GM23338 (cell line): ENCODE data around the gene ADIRF. TPM values are rescaled to one million over a fixed set of nuclear protein-coding genes. Genes with fewer than 3 reads are reported as not detected.

Experiments used
- ATAC-seq: fragments of 200-7000 bp; cut with Tn5 transposase; 3 replicates; pipeline ENCODE4 v1.9.1; 2020
- DNase-seq: peaks from one replicate; pipeline ENCODE4 v3.0.0-alpha.2; 2015; ENCODE audit warnings: low spot score
- H2AFZ ChIP-seq: fragments of 200-600 bp; sonication (generic); 2 replicates; pipeline ENCODE4 v1.8.0; 2016; ENCODE audit warnings: antibody characterized with exemption, mild to moderate bottlenecking, moderate library complexity
- H3F3A ChIP-seq: fragments of 200-600 bp; sonication (generic); replicated peaks from 2 replicates; pipeline ENCODE4 v1.8.0; 2017; ENCODE audit warnings: antibody characterized with exemption, mixed run types, low read depth
- H3K27ac ChIP-seq: fragments of 200-600 bp; sonication (generic); 2 replicates; pipeline ENCODE4 v1.6.1; 2016; ENCODE audit warnings: low read depth
- H3K27me3 ChIP-seq: fragments of 200-600 bp; sonication (generic); 2 replicates; pipeline ENCODE4 v1.8.0; 2016; ENCODE audit warnings: mild to moderate bottlenecking, mixed run types, moderate library complexity; ENCODE audit not compliant: insufficient read depth
- H3K36me3 ChIP-seq: fragments of 200-600 bp; sonication (generic); 2 replicates; pipeline ENCODE4 v1.8.0; 2016; ENCODE audit warnings: mild to moderate bottlenecking; ENCODE audit not compliant: insufficient read depth
- H3K4me1 ChIP-seq: fragments of 200-600 bp; sonication (generic); 2 replicates; pipeline ENCODE4 v1.8.0; 2016; ENCODE audit warnings: mild to moderate bottlenecking, moderate library complexity; ENCODE audit not compliant: insufficient read depth
- H3K4me2 ChIP-seq: fragments of 200-600 bp; sonication (generic); 2 replicates; pipeline ENCODE4 v1.7.1; 2017; ENCODE audit warnings: mixed run types
- H3K4me3 ChIP-seq: fragments of 200-600 bp; sonication (generic); 2 replicates; pipeline ENCODE4 v1.6.1; 2016; ENCODE audit warnings: mixed run types
- H3K79me2 ChIP-seq: fragments of 200-600 bp; sonication (generic); replicated peaks from 2 replicates; pipeline ENCODE4 v1.8.0; 2017; ENCODE audit warnings: mild to moderate bottlenecking; ENCODE audit not compliant: insufficient read depth
- H3K9me2 ChIP-seq: fragments of 200-600 bp; sonication (generic); 2 replicates; pipeline ENCODE4 v1.8.0; 2017; ENCODE audit not compliant: insufficient read depth
- H4K20me1 ChIP-seq: fragments of 200-600 bp; sonication (generic); replicated peaks from 2 replicates; pipeline ENCODE4 v1.8.0; 2017; ENCODE audit warnings: mild to moderate bottlenecking; ENCODE audit not compliant: insufficient read depth
- H3K27ac Mint-ChIP-seq: 2 replicates; pipeline ENCODE4 v1.8.0; 2020; ENCODE audit warnings: inconsistent platforms, mild to moderate bottlenecking, moderate library complexity, mixed read lengths
- H3K27me3 Mint-ChIP-seq: 3 replicates; pipeline ENCODE4 v1.8.0; 2022; ENCODE audit warnings: low read depth, mild to moderate bottlenecking, moderate library complexity, mixed read lengths, inconsistent platforms; ENCODE audit not compliant: insufficient read depth, poor library complexity
- H3K36me3 Mint-ChIP-seq: 3 replicates; pipeline ENCODE4 v1.8.0; 2021; ENCODE audit warnings: low read depth, mild to moderate bottlenecking, inconsistent platforms, moderate library complexity, mixed read lengths
- H3K4me1 Mint-ChIP-seq: 3 replicates; pipeline ENCODE4 v1.8.0; 2020; ENCODE audit warnings: mild to moderate bottlenecking, inconsistent platforms, mixed read lengths
- H3K4me3 Mint-ChIP-seq: 3 replicates; pipeline ENCODE4 v1.8.0; 2021; ENCODE audit warnings: moderate library complexity, mild to moderate bottlenecking, inconsistent platforms, mixed read lengths
- H3K9me3 Mint-ChIP-seq: 3 replicates; pipeline ENCODE4 v1.8.0; 2020; ENCODE audit warnings: moderate library complexity, mild to moderate bottlenecking, inconsistent platforms, mixed read lengths
- CREB1 ChIP-seq: fragments of 250-450 bp; sonication (Bioruptor Pico); IDR thresholded peaks from 2 replicates; pipeline ENCODE4 v1.5.0; 2020; ENCODE audit warnings: low read depth, mild to moderate bottlenecking, moderate library complexity
- EZH2 ChIP-seq: fragments of 200-600 bp; sonication (generic); IDR thresholded peaks from one replicate; pipeline ENCODE4 v1.8.0; 2017; ENCODE audit warnings: antibody characterized with exemption, mild to moderate bottlenecking, low read depth; ENCODE audit not compliant: unreplicated experiment
- EZH2phosphoT487 ChIP-seq: fragments of 200-600 bp; sonication (generic); IDR thresholded peaks from one replicate; pipeline ENCODE4 v1.8.1; 2018; ENCODE audit warnings: antibody characterized with exemption; ENCODE audit not compliant: unreplicated experiment
- JUNB ChIP-seq: IDR thresholded peaks from one replicate; pipeline ENCODE4 v1.6.1; 2016; ENCODE audit warnings: antibody characterized with exemption; ENCODE audit not compliant: unreplicated experiment
- NANOG ChIP-seq: IDR thresholded peaks from 2 replicates; pipeline ENCODE4 v1.6.1; 2016; ENCODE audit warnings: antibody characterized with exemption, borderline replicate concordance
- POLR2AphosphoS5 ChIP-seq: IDR thresholded peaks from 2 replicates; pipeline ENCODE4 v1.6.1; 2016; ENCODE audit warnings: antibody characterized with exemption, low read depth
- STAT1 ChIP-seq: IDR thresholded peaks from one replicate; pipeline ENCODE4 v1.6.1; 2016; ENCODE audit warnings: antibody characterized with exemption; ENCODE audit not compliant: unreplicated experiment
- ZNF114 ChIP-seq: fragments of 250-450 bp; sonication (Bioruptor Pico); IDR thresholded peaks from 2 replicates; pipeline ENCODE4 v1.5.0; 2020; ENCODE audit warnings: mild to moderate bottlenecking, moderate library complexity
- ZNF331 ChIP-seq: fragments of 250-450 bp; sonication (Bioruptor Pico); IDR thresholded peaks from 2 replicates; pipeline ENCODE4 v1.5.0; 2020; ENCODE audit warnings: low read depth, mild to moderate bottlenecking, moderate library complexity
- polyA plus RNA-seq: library from polyadenylated mRNA; unstranded; fragments of >200 nt; fragmentation: Nextera tagmentation; extraction: Ambion mirVana; gene quantifications from 2 replicates; pipeline ENCODE4 v1.2.1, GENCODE V29; 2016
- total RNA-seq: library from RNA; depleted of rRNA; stranded (reverse); fragments of >200 nt; shearing (Covaris generic); gene quantifications from 2 replicates; pipeline ENCODE4 v1.2.3, GENCODE V29; 2014
- TF ChIP-seq, protein P1 (sequence below): IDR thresholded peaks from 2 replicates; pipeline ENCODE4 v1.6.1; 2016; ENCODE audit warnings: antibody characterized with exemption
- TF ChIP-seq, protein P2 (sequence below): fragments of 250-450 bp; sonication (Bioruptor Pico); IDR thresholded peaks from 2 replicates; pipeline ENCODE4 v1.5.0; 2020; ENCODE audit warnings: mild to moderate bottlenecking, moderate library complexity
- TF ChIP-seq, protein P3 (sequence below): IDR thresholded peaks from one replicate; pipeline ENCODE4 v1.6.1; 2018; ENCODE audit warnings: antibody characterized with exemption; ENCODE audit not compliant: unreplicated experiment
- TF ChIP-seq, protein P4 (sequence below), 2 experiments: fragments of 200-600 bp in 1 of 2; sonication (generic) in 1 of 2; conservative IDR thresholded peaks; 2 replicates each; pipeline versions ENCODE4 v1.5.1 to v1.6.1; 2016 to 2017; ENCODE audit warnings: antibody characterized with exemption in 2 of 2, low read depth in 2 of 2, mild to moderate bottlenecking in 2 of 2, moderate library complexity in 1 of 2

The ADIRF gene
- total and polyA plus RNA-seq, 2 experiments from 2014 or later: 1.7 TPM; not detected in 1

DNA sequence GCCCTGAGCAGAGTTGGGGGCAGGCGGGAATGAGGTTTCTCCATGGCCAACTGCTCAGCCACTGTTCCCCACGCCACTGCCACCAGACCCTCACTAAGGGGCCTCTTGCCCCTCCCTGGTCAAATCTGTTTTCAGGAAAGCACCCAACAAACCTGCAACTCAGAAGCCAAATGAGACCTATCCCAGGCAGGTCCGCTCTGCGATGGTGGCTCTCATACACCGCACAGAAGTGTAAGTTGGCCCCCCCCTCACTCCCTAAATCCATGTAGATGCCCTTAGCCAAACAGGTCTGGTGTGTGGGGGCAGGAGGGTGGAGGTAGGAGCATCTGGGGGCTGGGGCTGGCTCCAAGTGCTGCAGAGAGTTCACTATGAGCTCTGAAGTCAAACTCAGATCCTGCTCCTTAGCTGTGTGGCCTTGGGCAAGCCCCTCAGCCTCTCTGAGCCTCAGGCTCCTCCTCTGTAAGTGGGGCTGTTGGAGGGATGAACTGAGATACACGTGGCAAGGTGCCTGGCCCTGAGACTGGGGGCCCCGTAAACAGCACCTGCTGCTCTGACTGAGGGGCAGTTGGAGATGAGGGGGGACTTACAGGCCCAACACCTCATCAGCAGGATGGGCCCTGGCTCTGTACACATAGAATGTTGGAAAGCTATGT lies 12.0 kb upstream of the ADIRF start:
- H3K27me3 Mint-ChIP-seq: peaks cover 36% of the 10 kb centered on the region
- H3K9me2 ChIP-seq: no peaks in the 10 kb centered on the region
- H4K20me1 ChIP-seq: no peaks in the 10 kb centered on the region
- 0 out of 2 replicates have a peak overlapping the region, but pooled peaks have one; percentile 48 for H3K4me2 ChIP-seq
- no peak for DNase-seq
- no peak overlapping the region for H3K4me3 ChIP-seq
- H3K27ac Mint-ChIP-seq: no peak overlapping the region; the same call in 1 of the 2 replicates
- peaks cover 31% of the 10 kb centered on the region for H3K9me3 Mint-ChIP-seq
- H2AFZ ChIP-seq: no peak overlapping the region
- H3K27me3 ChIP-seq: no peaks in the 10 kb centered on the region
- peaks cover 15% of the 10 kb centered on the region for H3F3A ChIP-seq
- H3K79me2 ChIP-seq: no peaks in the 10 kb centered on the region
- peaks cover 10% of the 10 kb centered on the region; the same call in 1 of the 2 replicates for H3K36me3 ChIP-seq
- H3K4me1 ChIP-seq: peaks cover 65% of the 10 kb centered on the region
- TF ChIP-seq ZNF331 (CRISPR knock-in tag): no peak
- no peak for TF ChIP-seq STAT1
- TF ChIP-seq, protein P1, sequence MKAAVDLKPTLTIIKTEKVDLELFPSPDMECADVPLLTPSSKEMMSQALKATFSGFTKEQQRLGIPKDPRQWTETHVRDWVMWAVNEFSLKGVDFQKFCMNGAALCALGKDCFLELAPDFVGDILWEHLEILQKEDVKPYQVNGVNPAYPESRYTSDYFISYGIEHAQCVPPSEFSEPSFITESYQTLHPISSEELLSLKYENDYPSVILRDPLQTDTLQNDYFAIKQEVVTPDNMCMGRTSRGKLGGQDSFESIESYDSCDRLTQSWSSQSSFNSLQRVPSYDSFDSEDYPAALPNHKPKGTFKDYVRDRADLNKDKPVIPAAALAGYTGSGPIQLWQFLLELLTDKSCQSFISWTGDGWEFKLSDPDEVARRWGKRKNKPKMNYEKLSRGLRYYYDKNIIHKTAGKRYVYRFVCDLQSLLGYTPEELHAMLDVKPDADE: no peak
- TF ChIP-seq EZH2phosphoT487: no peak
- TF ChIP-seq, protein P2, sequence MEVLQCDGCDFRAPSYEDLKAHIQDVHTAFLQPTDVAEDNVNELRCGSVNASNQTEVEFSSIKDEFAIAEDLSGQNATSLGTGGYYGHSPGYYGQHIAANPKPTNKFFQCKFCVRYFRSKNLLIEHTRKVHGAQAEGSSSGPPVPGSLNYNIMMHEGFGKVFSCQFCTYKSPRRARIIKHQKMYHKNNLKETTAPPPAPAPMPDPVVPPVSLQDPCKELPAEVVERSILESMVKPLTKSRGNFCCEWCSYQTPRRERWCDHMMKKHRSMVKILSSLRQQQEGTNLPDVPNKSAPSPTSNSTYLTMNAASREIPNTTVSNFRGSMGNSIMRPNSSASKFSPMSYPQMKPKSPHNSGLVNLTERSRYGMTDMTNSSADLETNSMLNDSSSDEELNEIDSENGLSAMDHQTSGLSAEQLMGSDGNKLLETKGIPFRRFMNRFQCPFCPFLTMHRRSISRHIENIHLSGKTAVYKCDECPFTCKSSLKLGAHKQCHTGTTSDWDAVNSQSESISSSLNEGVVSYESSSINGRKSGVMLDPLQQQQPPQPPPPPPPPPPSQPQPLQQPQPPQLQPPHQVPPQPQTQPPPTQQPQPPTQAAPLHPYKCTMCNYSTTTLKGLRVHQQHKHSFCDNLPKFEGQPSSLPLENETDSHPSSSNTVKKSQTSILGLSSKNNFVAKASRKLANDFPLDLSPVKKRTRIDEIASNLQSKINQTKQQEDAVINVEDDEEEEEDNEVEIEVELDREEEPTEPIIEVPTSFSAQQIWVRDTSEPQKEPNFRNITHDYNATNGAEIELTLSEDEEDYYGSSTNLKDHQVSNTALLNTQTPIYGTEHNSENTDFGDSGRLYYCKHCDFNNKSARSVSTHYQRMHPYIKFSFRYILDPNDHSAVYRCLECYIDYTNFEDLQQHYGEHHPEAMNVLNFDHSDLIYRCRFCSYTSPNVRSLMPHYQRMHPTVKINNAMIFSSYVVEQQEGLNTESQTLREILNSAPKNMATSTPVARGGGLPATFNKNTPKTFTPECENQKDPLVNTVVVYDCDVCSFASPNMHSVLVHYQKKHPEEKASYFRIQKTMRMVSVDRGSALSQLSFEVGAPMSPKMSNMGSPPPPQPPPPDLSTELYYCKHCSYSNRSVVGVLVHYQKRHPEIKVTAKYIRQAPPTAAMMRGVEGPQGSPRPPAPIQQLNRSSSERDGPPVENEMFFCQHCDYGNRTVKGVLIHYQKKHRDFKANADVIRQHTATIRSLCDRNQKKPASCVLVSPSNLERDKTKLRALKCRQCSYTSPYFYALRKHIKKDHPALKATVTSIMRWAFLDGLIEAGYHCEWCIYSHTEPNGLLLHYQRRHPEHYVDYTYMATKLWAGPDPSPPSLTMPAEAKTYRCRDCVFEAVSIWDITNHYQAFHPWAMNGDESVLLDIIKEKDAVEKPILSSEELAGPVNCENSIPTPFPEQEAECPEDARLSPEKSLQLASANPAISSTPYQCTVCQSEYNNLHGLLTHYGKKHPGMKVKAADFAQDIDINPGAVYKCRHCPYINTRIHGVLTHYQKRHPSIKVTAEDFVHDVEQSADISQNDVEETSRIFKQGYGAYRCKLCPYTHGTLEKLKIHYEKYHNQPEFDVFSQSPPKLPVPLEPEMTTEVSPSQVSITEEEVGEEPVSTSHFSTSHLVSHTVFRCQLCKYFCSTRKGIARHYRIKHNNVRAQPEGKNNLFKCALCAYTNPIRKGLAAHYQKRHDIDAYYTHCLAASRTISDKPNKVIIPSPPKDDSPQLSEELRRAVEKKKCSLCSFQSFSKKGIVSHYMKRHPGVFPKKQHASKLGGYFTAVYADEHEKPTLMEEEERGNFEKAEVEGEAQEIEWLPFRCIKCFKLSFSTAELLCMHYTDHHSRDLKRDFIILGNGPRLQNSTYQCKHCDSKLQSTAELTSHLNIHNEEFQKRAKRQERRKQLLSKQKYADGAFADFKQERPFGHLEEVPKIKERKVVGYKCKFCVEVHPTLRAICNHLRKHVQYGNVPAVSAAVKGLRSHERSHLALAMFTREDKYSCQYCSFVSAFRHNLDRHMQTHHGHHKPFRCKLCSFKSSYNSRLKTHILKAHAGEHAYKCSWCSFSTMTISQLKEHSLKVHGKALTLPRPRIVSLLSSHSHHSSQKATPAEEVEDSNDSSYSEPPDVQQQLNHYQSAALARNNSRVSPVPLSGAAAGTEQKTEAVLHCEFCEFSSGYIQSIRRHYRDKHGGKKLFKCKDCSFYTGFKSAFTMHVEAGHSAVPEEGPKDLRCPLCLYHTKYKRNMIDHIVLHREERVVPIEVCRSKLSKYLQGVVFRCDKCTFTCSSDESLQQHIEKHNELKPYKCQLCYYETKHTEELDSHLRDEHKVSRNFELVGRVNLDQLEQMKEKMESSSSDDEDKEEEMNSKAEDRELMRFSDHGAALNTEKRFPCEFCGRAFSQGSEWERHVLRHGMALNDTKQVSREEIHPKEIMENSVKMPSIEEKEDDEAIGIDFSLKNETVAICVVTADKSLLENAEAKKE (CRISPR knock-in tag): no peak
- no peak for TF ChIP-seq ZNF114 (CRISPR knock-in tag)
- TF ChIP-seq, protein P3, sequence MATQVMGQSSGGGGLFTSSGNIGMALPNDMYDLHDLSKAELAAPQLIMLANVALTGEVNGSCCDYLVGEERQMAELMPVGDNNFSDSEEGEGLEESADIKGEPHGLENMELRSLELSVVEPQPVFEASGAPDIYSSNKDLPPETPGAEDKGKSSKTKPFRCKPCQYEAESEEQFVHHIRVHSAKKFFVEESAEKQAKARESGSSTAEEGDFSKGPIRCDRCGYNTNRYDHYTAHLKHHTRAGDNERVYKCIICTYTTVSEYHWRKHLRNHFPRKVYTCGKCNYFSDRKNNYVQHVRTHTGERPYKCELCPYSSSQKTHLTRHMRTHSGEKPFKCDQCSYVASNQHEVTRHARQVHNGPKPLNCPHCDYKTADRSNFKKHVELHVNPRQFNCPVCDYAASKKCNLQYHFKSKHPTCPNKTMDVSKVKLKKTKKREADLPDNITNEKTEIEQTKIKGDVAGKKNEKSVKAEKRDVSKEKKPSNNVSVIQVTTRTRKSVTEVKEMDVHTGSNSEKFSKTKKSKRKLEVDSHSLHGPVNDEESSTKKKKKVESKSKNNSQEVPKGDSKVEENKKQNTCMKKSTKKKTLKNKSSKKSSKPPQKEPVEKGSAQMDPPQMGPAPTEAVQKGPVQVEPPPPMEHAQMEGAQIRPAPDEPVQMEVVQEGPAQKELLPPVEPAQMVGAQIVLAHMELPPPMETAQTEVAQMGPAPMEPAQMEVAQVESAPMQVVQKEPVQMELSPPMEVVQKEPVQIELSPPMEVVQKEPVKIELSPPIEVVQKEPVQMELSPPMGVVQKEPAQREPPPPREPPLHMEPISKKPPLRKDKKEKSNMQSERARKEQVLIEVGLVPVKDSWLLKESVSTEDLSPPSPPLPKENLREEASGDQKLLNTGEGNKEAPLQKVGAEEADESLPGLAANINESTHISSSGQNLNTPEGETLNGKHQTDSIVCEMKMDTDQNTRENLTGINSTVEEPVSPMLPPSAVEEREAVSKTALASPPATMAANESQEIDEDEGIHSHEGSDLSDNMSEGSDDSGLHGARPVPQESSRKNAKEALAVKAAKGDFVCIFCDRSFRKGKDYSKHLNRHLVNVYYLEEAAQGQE: no peak
- TF ChIP-seq, protein P4, sequence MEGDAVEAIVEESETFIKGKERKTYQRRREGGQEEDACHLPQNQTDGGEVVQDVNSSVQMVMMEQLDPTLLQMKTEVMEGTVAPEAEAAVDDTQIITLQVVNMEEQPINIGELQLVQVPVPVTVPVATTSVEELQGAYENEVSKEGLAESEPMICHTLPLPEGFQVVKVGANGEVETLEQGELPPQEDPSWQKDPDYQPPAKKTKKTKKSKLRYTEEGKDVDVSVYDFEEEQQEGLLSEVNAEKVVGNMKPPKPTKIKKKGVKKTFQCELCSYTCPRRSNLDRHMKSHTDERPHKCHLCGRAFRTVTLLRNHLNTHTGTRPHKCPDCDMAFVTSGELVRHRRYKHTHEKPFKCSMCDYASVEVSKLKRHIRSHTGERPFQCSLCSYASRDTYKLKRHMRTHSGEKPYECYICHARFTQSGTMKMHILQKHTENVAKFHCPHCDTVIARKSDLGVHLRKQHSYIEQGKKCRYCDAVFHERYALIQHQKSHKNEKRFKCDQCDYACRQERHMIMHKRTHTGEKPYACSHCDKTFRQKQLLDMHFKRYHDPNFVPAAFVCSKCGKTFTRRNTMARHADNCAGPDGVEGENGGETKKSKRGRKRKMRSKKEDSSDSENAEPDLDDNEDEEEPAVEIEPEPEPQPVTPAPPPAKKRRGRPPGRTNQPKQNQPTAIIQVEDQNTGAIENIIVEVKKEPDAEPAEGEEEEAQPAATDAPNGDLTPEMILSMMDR (conservative IDR thresholded peaks at IDR 0.05; ENCODE audit: low read depth in 2 of 2): no peak
- TF ChIP-seq POLR2AphosphoS5: no peak
- TF ChIP-seq NANOG: no peak
- TF ChIP-seq JUNB: no peak
- no peak for TF ChIP-seq EZH2
- no peak for TF ChIP-seq CREB1 (CRISPR knock-in tag)
- H3K4me3 Mint-ChIP-seq: peak overlapping the region; percentile 46; the same call in 1 of the 3 replicates
- H3K36me3 Mint-ChIP-seq: peaks cover 29% of the 10 kb centered on the region
- H3K4me1 Mint-ChIP-seq: peaks cover 57% of the 10 kb centered on the region
- no peak overlapping the region for H3K27ac ChIP-seq
- no peak for ATAC-seq
